Measurements from ENCODE around the gene ZNF77.

Gene ZNF77

DNA sequence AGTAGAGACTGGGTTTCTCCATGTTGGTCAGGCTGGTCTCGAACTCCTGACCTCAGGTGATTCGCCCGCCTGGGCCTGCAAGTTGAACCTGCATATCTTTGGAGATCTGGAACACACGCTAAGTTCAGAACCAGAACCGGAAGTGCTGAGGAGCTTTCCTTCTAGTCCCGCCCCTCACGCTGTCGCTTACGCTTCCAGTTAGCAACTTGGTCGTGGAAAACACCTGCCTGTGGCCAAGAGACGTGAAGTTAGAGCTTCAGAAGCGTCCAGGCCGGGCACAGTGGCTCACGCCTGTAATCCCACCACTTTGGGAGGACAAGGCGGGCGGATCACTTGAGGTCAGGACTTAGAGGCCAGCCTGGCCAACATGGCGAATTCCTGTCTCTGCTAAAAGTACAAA lies 59.0 kb downstream of the ZNF77 start:
- 89% methylated on average over 17 of the region's 17 CpGs for WGBS
- no peaks in the 10 kb centered on the region for H3K36me3 ChIP-seq (ENCODE audit: insufficient read depth, low read length)
- H3K27ac ChIP-seq (ENCODE audit: low read depth, low read length), result no peak overlapping the region
- H3K4me3 ChIP-seq (ENCODE audit: low read length), result no peak overlapping the region
- no peaks in the 10 kb centered on the region for H3K4me1 ChIP-seq (ENCODE audit: insufficient read depth, low read length)
- no peaks in the 10 kb centered on the region for H3K27me3 ChIP-seq (ENCODE audit: insufficient read depth, low read length)
- H3K9ac ChIP-seq (ENCODE audit: low read depth, low read length), result no peak overlapping the region
- 0 out of 2 replicates have a peak, but pooled peaks cover 10% of the 10 kb centered on the region for H3K9me3 ChIP-seq (ENCODE audit: insufficient read depth, low read depth, low read length)

DNA sequence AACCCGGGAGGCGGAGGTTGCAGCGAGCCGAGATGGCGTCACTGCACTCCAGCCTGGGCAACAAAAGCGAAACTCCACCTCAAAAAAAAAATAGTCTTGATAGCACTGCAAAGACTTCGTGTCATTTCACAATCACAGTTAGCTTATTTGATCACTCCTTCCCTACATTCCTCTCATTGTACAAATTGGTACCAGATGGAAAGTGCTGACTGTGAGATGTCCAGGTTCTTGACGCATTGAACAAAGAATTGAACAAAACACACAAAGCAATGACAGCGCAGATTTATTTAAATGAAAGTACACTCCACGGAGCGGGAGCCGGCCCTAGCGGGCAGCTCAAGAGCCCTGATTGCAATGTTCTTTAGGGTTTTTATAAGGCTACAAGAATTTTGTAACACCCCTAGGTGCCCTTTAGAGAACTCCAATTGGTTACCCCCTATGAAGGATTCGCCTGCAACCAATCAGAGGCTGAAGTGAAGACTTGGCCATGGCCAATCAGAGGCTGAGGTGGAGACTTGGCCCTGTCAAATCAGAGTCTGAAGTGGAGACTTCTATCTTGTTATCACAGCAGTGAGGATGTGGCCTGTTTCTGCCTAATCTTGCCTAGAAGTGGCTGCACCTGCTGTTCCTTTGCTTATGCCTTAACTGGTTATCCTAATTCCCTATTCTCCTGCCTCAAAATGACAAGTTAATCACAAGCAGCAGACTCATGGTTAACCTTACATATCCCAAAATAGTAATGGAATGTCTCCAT lies 60.9 kb downstream of the ZNF77 start:
- H3K9me3 ChIP-seq (ENCODE audit: insufficient read depth, low read depth, low read length), result peaks cover 24% of the 10 kb centered on the region
- no peak overlapping the region for H3K27ac ChIP-seq (ENCODE audit: low read depth, low read length)
- no peaks in the 10 kb centered on the region for H3K27me3 ChIP-seq (ENCODE audit: insufficient read depth, low read length)
- H3K4me1 ChIP-seq (ENCODE audit: insufficient read depth, low read length), result no peaks in the 10 kb centered on the region
- no peak overlapping the region for H3K9ac ChIP-seq (ENCODE audit: low read depth, low read length)
- WGBS, result 91% methylated on average over 14 of the region's 14 CpGs
- no peak overlapping the region for H3K4me3 ChIP-seq (ENCODE audit: low read length)
- H3K36me3 ChIP-seq (ENCODE audit: insufficient read depth, low read length), result no peaks in the 10 kb centered on the region

All from HUES64 (cell line).